Non-pigmented ciliary epithelial cell (primary cell): ENCODE results near the gene SLC25A33.

ENCODE experiments used
- DNase-seq: peaks from one replicate; pipeline ENCODE4 v3.0.0-alpha.2; 2010; ENCODE audit warnings: low read depth

SLC25A33 gene

GRCh38 chr1:9588551-9589143 is 49.4 kb downstream of the SLC25A33 start, which contains the start of gene TMEM201:
Gene TMEM201, plus strand, starts transcription at chr1:9588911. Its CDS starts 20 bp downstream, at chr1:9588931.
- peak; percentile 23 for DNase-seq

GRCh38 chr1:9589144-9589718 is 50.0 kb downstream of the SLC25A33 start:
- no peak for DNase-seq

DNA sequence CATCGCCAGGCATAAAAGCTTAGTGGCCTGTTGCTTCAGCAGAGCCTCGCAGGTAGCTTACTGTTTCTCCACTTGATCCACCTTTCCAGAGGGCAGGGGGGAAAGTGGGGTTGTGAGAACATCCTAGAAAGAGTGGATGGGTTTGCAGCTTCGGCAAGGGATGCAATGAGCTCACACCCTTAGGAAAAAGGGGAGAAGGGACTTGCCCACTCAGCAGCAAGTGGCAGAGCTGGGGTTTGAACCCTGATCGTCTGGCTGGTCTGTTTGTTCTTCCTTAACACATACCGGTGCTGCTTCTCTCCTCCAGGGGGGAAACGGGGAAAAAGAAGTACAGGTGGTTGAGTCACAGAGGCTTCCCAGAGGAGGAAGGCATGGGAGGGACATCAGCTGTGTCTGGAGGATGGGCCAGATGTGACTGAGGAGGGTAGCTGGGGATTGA is 50.5 kb downstream of the SLC25A33 start:
- DNase-seq = no peak

DNA sequence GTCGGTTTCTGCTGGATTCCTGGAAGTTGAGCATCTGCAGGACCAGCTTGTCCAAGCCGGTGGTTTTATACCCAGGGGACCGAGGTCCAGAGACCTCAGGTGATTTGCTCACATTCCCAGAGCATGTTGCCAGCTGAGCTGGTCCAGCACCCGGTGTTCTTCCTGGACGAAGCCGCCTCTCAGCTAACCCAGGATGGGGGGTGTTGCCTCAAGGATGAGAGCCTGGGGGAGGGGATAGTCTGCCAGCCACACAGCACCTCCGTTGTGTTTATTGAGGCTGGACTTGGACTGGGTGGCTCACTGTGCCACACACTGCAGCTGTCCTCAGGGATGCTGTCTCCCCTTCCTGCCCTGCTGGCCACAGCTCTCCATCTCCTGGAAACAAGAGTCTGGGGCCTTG is 50.9 kb downstream of the SLC25A33 start:
- no peak for DNase-seq

DNA sequence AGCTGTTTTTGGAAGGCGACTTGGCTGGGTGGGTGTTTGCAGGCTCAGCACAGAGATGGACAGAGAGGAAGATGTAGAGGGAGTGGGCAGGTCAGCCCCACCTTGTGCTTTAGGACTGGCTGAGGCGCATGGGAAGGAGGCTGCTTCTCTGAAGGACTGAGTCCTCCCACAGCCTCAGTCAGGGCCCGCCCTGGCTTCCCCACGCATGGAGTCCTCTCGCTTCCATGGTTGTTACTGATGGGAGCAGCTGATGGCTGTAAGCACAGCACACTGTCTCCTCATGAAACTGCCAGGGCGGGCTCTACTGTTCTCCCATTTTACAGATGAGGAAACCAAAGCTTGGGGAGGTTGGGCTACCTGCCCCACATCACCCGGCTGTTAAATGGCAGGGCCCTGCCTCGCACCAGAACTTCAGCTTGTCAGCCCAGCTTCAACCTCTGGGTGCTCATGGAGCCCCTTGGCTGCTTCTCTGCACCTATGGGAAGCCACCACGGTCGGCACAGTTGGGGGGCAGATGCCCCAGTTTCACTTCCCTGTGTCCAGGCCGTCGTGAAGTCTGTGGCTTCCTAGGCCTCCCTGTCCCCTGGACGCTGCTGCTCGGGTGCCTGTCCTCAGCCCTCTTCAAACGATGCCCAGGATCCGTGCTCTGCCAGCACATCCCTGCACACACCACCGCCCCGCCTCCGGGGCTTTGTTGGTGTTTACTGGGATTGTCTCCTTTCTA is 51.8 kb downstream of the SLC25A33 start:
- DNase-seq = no peak

- DNase-seq = no peak
These were observed 52.6 kb downstream of the SLC25A33 start for GRCh38 chr1:9591669-9592509.

DNA sequence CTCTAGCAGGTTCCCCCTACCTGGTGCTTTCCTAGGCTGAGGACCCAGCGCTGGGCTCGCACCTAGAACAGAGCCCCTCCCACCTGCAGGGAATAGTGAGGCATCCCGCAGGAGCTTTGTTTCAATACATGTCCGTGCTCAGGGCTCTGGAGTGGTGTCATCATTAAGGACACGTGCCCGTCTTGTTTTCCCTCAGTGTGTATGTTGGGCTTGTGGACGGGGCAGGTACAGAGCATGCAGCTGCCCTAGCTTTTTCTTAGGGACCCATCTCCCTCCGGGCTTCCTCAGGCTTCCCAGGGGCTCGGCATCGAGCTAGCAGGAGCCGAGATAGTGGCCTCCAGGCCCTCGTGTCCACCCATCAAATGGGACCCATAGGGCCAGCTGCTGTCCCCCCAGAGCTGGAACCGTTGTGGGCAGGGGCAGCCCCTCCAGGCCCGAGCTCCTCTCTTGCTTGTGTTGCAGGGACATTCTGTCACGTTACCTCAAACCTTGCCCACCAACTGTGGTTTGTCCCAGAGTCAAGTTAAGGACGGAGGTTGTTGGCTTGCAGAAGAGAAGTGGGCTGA is 53.3 kb downstream of the SLC25A33 start:
- DNase-seq = no peak

DNA sequence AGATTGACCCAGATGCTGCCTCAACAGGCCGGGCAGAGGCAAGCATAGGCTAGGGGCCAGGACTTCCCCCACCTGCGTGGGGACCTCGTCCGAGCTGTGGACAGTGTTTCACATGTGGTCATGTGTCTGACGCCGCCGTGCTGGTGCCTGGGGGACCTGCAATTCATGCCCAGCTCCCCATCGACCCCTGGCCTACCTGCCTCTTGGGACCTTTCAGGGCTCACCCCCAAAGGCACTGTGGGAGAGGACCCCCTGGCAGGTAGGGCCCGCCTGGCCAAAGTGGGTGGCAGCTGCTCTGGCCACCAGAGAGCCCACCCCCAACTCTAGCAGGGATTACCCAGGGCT is 53.9 kb downstream of the SLC25A33 start:
- no peak for DNase-seq

DNA sequence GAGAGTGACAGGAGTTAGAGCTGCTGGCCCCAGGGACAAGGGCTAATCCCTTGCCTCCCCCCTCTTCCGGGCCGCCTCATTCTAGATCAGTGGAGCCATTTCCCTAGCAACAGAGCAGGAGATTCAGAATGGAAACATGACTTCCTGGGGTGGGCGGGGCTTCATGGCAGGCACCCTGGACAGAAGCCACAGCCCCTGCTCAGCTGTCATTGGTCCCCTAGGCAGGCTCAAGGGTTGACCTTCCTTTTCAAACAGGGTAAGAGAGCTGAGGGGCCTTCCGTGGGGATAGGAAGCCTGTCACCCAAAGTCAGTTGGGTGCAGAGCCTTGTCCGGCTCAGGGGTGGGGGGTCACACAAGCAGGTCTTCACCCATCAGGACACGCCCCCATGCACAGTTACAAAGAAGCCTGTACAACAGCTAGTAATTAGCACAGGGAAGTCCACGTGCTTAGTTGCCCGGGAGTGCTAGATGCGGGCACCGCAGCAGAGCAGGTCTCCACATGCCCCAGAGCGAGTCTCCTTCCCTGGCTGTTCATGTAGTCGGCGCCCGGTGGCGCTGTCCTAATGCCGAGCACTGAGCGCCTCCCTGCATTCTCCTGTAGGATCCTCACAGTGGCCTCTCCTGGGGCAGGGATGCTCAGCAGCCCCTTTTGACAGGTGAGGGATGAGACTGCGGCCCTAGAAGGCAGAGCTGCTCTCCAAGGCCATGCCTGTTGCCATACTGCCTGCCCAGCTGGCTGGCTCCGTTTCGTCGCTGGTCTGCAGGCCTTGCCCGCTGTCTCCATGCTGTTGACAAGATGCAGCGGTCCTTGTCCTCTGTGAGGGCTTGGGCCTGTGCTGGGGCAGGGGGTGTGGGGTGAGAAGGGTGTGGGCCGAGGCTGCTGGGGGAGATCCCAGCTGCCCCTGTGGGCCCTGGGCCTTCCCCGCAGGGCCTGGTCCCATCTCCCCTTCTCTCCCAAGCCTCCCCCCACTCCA is 54.5 kb downstream of the SLC25A33 start:
- peak; percentile 31 for DNase-seq

GRCh38 chr1:9594471-9595155 is 55.3 kb downstream of the SLC25A33 start:
- DNase-seq = no peak

DNA sequence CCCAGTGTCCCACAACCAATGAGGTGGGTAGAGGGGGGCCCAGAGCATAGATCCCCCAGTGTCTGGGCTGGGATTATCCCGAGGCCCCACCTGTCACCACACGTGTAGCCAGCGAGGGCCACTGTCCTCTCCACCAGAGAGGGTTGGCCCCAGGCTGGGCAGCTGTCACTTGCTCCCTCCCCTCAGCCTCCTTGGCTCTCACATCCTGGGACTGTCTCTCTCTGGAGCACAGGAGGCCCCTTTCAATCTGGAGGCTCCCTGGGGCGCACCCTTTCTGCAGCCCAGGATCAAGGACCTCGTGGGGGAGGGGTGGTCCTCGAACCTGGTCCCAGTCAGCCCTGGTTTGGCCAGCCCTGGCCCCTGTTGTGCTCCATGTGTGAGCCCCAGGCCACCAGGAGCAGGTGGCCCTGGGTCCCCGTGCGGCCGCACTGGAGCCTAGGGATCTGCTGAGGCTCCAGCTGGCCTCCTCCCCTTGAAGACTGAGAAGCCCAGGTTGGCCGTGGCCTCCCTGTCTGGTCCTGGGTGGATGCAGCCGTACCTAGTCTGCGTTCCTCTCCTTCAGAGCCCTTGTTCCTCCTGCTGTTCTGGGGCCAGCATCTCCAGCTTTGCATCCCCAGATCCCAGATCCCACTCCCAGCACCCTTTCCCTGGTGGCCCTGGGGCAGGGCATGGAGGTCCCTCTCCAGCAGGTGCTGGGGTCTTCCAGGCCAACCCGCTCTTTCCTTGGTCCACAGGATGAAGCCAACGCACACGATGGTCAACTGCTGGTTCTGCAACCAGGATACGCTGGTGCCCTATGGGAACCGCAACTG is 56.1 kb downstream of the SLC25A33 start:
- no peak for DNase-seq

- no peak for DNase-seq
These were observed 56.7 kb downstream of the SLC25A33 start for GRCh38 chr1:9595968-9596340.

- no peak for DNase-seq
These were observed 57.3 kb downstream of the SLC25A33 start for GRCh38 chr1:9596415-9597123.

DNA sequence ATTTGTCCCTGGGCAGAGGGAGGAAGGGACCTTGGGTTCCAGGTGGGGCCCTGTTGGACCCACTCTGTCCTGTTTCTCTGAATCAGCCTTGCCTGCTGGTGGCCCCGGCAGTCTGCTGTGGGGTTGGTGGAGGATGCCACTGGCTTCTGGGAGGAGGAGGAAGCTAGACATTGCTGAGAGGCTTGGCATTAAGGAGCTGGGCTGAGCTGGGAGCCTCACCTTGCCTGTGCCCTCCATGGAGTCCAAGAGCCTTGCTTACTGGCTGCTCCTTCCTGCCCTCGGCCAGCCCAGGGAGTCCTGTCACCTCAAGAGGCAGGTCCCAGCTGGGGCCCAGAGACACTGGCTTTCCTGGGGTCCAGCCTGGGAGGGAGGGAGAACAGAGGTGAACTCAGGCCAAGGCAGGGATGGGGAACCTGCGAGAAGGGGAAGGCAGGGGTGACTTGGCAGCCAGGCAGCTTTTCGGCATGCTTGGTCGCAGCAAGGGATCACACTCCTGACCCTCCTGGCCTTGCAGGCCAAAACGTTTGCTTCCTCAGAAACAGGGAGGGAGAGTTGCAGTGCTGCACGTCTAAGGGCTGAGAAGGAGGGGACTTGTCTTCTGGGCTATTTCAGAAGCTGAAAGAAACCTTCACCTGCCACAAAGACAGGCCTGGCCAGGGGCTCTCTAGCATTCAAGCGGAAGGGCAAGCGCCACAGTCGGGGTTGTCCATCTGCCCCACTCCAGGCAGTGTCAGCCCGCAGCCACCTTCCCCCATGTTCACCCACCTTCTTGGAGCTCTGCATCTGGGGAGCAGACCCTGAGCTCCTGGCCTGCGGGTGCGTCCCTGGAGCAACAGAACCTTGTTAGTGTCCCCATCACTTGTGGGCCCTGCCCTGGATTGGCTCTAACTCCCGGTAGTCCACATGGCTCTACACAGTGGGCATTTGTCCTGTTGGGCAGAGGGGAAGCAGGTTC is 58.4 kb downstream of the SLC25A33 start:
- DNase-seq = no peak

DNA sequence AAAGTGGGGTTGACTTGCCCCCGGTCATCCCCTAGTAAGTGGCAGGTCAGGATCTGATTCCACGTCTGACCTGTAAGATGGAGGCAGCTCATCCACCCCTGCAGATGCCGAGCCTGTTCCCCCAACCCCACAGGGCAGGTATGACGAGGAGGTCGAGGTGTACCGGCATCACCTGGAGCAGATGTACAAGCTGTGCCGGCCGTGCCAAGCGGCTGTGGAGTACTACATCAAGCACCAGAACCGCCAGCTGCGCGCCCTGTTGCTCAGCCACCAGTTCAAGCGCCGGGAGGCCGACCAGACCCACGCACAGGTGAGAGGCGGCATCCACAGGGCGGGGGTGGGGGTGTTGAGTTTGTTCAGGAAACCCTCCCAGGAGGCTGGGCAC is 59.0 kb downstream of the SLC25A33 start:
- no peak for DNase-seq

DNA sequence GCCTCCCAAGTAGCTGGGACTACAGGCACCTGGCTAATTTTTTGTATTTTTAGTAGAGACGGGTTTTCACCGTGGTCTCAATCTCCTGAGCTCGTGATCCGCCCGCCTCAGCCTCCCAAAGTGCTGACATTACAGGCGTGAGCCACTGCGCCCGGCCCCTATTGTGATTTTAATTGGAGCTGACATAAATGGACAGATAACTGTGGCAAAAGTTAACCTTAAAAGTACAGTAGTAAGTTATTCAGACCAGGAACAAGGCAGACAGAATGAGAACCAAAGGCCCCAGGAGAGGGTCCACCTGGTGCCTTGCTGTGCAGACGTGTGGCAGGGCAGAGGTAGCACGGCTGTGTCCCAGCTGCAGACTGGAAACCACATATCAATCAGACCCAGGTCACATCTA is 60.5 kb downstream of the SLC25A33 start:
- DNase-seq = no peak

DNA sequence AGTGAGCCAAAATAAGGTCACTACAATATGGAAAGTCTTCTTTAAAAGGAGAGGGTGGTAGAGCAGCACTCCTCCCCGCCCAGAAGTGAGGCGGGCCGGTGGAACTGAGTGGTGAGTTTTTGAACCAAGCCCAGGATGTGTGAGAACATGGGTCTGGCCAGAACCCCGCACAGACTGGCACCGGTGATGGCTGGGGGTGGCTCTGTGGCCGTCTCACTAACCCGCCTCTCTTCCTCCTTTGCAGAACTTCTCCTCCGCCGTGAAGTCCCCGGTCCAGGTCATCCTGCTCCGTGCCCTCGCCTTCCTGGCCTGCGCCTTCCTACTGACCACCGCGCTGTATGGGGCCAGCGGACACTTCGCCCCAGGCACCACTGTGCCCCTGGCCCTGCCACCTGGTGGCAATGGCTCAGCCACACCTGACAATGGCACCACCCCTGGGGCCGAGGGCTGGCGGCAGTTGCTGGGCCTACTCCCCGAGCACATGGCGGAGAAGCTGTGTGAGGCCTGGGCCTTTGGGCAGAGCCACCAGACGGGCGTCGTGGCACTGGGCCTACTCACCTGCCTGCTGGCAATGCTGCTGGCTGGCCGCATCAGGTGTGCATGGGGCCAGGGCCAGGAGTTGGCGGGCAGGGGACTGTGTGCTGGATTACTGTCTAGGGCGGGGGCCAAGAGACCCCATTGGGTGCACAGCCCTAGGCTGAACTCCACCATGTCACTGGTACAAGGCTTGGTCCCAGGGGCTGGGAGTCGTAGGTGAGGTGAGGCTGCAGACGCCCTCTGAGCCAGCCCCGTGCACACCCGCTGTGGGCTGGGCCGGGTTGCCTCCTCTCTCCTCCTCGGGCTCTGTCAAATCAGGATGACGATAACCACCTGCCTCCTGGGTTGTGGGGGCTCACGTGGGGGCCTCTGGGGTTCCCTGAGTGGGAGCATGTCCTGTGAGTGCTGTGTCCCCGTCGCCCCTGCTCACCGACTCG is 61.9 kb downstream of the SLC25A33 start:
- no peak for DNase-seq
